K562 (cell line): ENCODE results near the gene CDH12. TPM values are rescaled to one million over a fixed set of nuclear protein-coding genes. Genes with fewer than 3 reads are reported as not detected.

ENCODE experiments used
- ATAC-seq: fragments of 200-7000 bp; cut with Tn5 transposase; 3 replicates; pipeline ENCODE4 v1.9.1; 2020; ENCODE audit warnings: moderate library complexity
- BruUV-seq: library from RNA; stranded (reverse); fragments of 400-500 nt; replicated peaks from 2 replicates; lab custom pipeline; 2021; lab: Mats Ljungman, UMichigan
- CTCF ChIA-PET: fragments of 300-600 bp; formaldehyde crosslinking; extraction: SDS; loops from one replicate; lab custom pipeline; 2021; ENCODE audit warnings: low intra/inter-chr PET ratio; lab: Yijun Ruan, JAX
- POLR2A ChIA-PET: fragments of 300-600, 350-650 bp; sonication (Branson Sonifier 250); formaldehyde crosslinking; extraction: SDS; loops from one replicate; lab custom pipeline; 2021; ENCODE audit warnings: antibody characterized with exemption, inconsistent platforms; lab: Yijun Ruan, JAX
- DNase-seq, 4 experiments: peaks; one replicate each; pipeline versions ENCODE4 v3.0.0 to v3.0.0-alpha.2; 2011 to 2018; ENCODE audit warnings: low spot score in 3 of 4, mixed read lengths in 3 of 4; ENCODE audit errors: extremely low read depth in 1 of 4
- FAIRE-seq: peaks from 2 replicates; lab custom pipeline; 2011; peaks lifted over from hg19 to GRCh38; lab: Jason Lieb, UNC
- H2AFZ ChIP-seq: 2 replicates; pipeline ENCODE4 v1.6.0; 2011; ENCODE audit warnings: low read depth, low read length, control low read depth, inconsistent platforms
- H3K27ac ChIP-seq: fragments of 200-600 bp; 3 replicates; pipeline ENCODE4 v1.8.0; 2011; ENCODE audit warnings: low read depth, mild to moderate bottlenecking, control low read depth, inconsistent platforms, low read length, moderate library complexity, mixed read lengths; ENCODE audit errors: extremely low read depth
- H3K27me3 ChIP-seq, 2 experiments: fragments of 300-600 bp in 1 of 2; 2 replicates in 1 of 2; 3 replicates in 1 of 2; pipeline versions ENCODE4 v1.6.0 to v1.8.0; 2011; ENCODE audit warnings: inconsistent platforms in 2 of 2, low read length in 2 of 2, mild to moderate bottlenecking in 1 of 2, mixed read lengths in 1 of 2, moderate library complexity in 1 of 2; ENCODE audit not compliant: control insufficient read depth in 2 of 2, insufficient read depth in 2 of 2
- H3K36me3 ChIP-seq: fragments of 300-600 bp; 3 replicates; pipeline ENCODE4 v1.8.0; 2011; ENCODE audit warnings: mild to moderate bottlenecking, low read length, inconsistent platforms; ENCODE audit not compliant: control insufficient read depth, insufficient read depth
- H3K4me1 ChIP-seq, 2 experiments: fragments of 200-600 bp in 1 of 2; replicated peaks in 1 of 2; 2 replicates in 1 of 2; 3 replicates in 1 of 2; pipeline versions ENCODE4 v1.5.1 to v1.8.0; 2011; ENCODE audit warnings: inconsistent platforms in 2 of 2, low read length in 2 of 2, mild to moderate bottlenecking in 1 of 2, mixed read lengths in 1 of 2, moderate library complexity in 1 of 2; ENCODE audit not compliant: control insufficient read depth in 2 of 2, insufficient read depth in 2 of 2
- H3K4me2 ChIP-seq: 2 replicates; pipeline ENCODE4 v1.6.1; 2011; ENCODE audit warnings: low read length, control low read depth, inconsistent platforms, mixed read lengths; ENCODE audit not compliant: insufficient read depth
- H3K4me3 ChIP-seq: fragments of 200-600 bp; sonication (generic), shearing (Covaris generic); 2 replicates; pipeline ENCODE4 v1.5.1; 2016; ENCODE audit warnings: control low read depth, inconsistent platforms
- H3K79me2 ChIP-seq: fragments of 200-600 bp; 3 replicates; pipeline ENCODE4 v1.8.0; 2011; ENCODE audit warnings: low read length, inconsistent platforms; ENCODE audit not compliant: control insufficient read depth, insufficient read depth
- H3K9ac ChIP-seq, 2 experiments: 2 replicates each; pipeline versions ENCODE4 v1.6.0 to v1.6.1; 2011; ENCODE audit warnings: low read depth in 2 of 2, low read length in 2 of 2, control low read depth in 1 of 2, inconsistent platforms in 1 of 2, mild to moderate bottlenecking in 1 of 2, mixed read lengths in 1 of 2; ENCODE audit not compliant: insufficient read depth in 1 of 2
- H3K9me1 ChIP-seq: one replicate; pipeline ENCODE4 v1.6.0; 2011; ENCODE audit warnings: inconsistent platforms, mild to moderate bottlenecking, low read length, moderate library complexity; ENCODE audit not compliant: control insufficient read depth, insufficient read depth
- H3K9me3 ChIP-seq: replicated peaks from 2 replicates; pipeline ENCODE4 v1.5.1; 2011; ENCODE audit warnings: low read depth, low read length, inconsistent platforms; ENCODE audit not compliant: control insufficient read depth, insufficient read depth
- H4K20me1 ChIP-seq: replicated peaks from 2 replicates; pipeline ENCODE4 v1.6.1; 2011; ENCODE audit warnings: low read length, inconsistent platforms, mixed read lengths; ENCODE audit not compliant: control insufficient read depth, insufficient read depth
- MEF2D ChIP-seq: conservative IDR thresholded peaks from 2 replicates; pipeline ENCODE4 v1.6.1; 2016; ENCODE audit warnings: low read depth, missing genetic modification characterization, missing compliant biosample characterization
- PURB ChIP-seq: sonication (generic); formaldehyde crosslinking; IDR thresholded peaks from 2 replicates; pipeline ENCODE4 v1.9.0; 2021; ENCODE audit warnings: low read depth, mild to moderate bottlenecking, missing genetic modification reagents
- SLC30A9 ChIP-seq: fragments of 250-450 bp; sonication (Bioruptor Pico); IDR thresholded peaks from 2 replicates; pipeline ENCODE4 v1.8.0; 2022; ENCODE audit warnings: mild to moderate bottlenecking, moderate library complexity
- ZNF121 ChIP-seq: sonication (generic); formaldehyde crosslinking; conservative IDR thresholded peaks from 2 replicates; pipeline ENCODE4 v1.8.0; 2022; ENCODE audit warnings: missing genetic modification reagents
- ZNF232 ChIP-seq: sonication (generic); formaldehyde crosslinking; IDR thresholded peaks from 2 replicates; pipeline ENCODE4 v1.8.0; 2022; ENCODE audit warnings: mild to moderate bottlenecking, missing genetic modification reagents
- ZNF311 ChIP-seq: fragments of 250-450 bp; sonication (Bioruptor Pico); IDR thresholded peaks from 2 replicates; pipeline ENCODE4 v1.4.0; 2020; ENCODE audit warnings: mild to moderate bottlenecking, moderate library complexity
- WGBS: fragments of 100-300 bp; shearing (Covaris generic); methylation state at CpG from one replicate; pipeline ENCODE4 v1.1.6; 2016; ENCODE audit warnings: low coverage, mixed read lengths; ENCODE audit not compliant: insufficient coverage; ENCODE audit errors: missing lambda C conversion rate; 5-methylcytosine and 5-hydroxymethylcytosine counted together
- in situ Hi-C: fragments of 300-500 bp; cut with MboI; formaldehyde crosslinking; loops from 4 replicates; pipeline ENCODE4 v1.15.0; 2018; ENCODE audit warnings: inconsistent platforms, mixed read lengths
- intact Hi-C: fragments of 100-400 bp; cut with micrococcal nuclease; formaldehyde crosslinking; loops from 2 replicates; pipeline ENCODE4 v1.14.2; 2022
- polyA plus RNA-seq, 8 experiments: library from polyadenylated mRNA; depleted of rRNA in 4 of 8; stranded (reverse) in 5 of 8; unstranded in 3 of 8; fragments of >200 nt; fragmentation: Nextera tagmentation in 2 of 8; fragmentation: Illumina TruSeq in 1 of 8; extraction: Ambion mirVana in 2 of 8; extraction: Trizol in 1 of 8; gene quantifications; 2 replicates each; pipeline versions ENCODE4 v1.2.1 to v1.2.3, GENCODE V29; 2011 to 2014; ENCODE audit warnings: inconsistent platforms in 1 of 8, missing spikeins in 1 of 8
- total RNA-seq, 7 experiments: library from RNA; depleted of rRNA in 6 of 7; stranded (reverse); fragments of >200 nt in 6 of 7; fragmentation: Illumina TruSeq in 2 of 7; extraction: Trizol in 2 of 7; gene quantifications; 2 replicates each; pipeline versions ENCODE4 v1.2.1 to v1.2.3, GENCODE V29; 2011 to 2021; ENCODE audit warnings: low replicate concordance in 1 of 7
- TF ChIP-seq, protein P1 (sequence below): fragments of 450-650 bp; formaldehyde crosslinking; IDR thresholded peaks from 2 replicates; pipeline ENCODE4 v1.4.0; 2020; ENCODE audit warnings: mild to moderate bottlenecking

The CDH12 gene
- total and polyA plus RNA-seq, 9 of the 15 experiments (the other 6 are each of a cell fraction or from before 2014, with no cell fraction given): 0.03 to 1.7 (median 0.37) TPM

DNA sequence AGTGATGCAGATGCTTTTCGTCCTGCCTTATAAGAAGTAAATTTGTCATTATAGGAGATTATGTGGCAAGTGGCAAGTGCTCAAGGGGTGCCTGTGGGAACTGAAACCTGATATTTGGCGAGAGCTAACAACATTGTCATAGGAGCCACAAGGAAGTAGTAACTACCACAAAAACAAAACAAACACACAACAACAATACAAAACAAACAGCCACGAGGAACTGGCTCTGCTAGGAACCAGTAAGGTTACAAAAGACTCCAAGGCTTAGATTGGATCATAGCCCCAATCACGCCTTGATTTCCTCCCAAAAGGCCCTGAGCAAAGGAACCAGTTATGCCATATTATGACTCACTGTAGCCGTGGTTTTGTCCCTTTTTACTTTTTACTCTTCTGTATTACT is 1045.2 kb downstream of the CDH12 start:
- Histone ChIP-seq H3K36me3 (no peaks in the 10 kb centered on the region), H3K27ac (no peak overlapping the region), H3K4me1 (no peaks in the 10 kb centered on the region), H4K20me1 (no peaks in the 10 kb centered on the region), H3K4me3 (no peak overlapping the region), H3K4me2 (no peak overlapping the region), H3K79me2 (no peaks in the 10 kb centered on the region), H3K9ac (no peak overlapping the region), H3K9me1 (no peaks in the 10 kb centered on the region), H2AFZ (no peak overlapping the region), H3K27me3 (no peaks in the 10 kb centered on the region), H3K9me3 (no peaks in the 10 kb centered on the region)
- ChIA-PET POLR2A (no interaction called here), CTCF (no interaction called here)
- in situ Hi-C loops: no loop called here
- ATAC-seq: no peak
- no peak for DNase-seq
- WGBS: 3% methylated on average over 5 of the region's 5 CpGs
- BruUV-seq: no TSS peak
- no peak for TF ChIP-seq ZNF121 (CRISPR knock-in tag)
- TF ChIP-seq MEF2D (tag): no peak
- no peak for TF ChIP-seq PURB (CRISPR knock-in tag)
- no peak for TF ChIP-seq ZNF232
- TF ChIP-seq ZNF311 (CRISPR knock-in tag): no peak
- TF ChIP-seq, protein P1, sequence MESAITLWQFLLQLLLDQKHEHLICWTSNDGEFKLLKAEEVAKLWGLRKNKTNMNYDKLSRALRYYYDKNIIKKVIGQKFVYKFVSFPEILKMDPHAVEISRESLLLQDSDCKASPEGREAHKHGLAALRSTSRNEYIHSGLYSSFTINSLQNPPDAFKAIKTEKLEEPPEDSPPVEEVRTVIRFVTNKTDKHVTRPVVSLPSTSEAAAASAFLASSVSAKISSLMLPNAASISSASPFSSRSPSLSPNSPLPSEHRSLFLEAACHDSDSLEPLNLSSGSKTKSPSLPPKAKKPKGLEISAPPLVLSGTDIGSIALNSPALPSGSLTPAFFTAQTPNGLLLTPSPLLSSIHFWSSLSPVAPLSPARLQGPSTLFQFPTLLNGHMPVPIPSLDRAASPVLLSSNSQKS (CRISPR knock-in tag): no peak
- no peak for TF ChIP-seq SLC30A9 (CRISPR knock-in tag)
- no peak for FAIRE-seq
- intact Hi-C loops: no loop called here
